ENCODE measurements around the gene KRT83. TPM values are rescaled to one million over a fixed set of nuclear protein-coding genes. Genes with fewer than 3 reads are reported as not detected.

Gene KRT83
- polyA plus RNA-seq, 1 donor (not counting 4 experiments of a cell fraction or from before 2014, with no cell fraction given), result not detected

DNA sequence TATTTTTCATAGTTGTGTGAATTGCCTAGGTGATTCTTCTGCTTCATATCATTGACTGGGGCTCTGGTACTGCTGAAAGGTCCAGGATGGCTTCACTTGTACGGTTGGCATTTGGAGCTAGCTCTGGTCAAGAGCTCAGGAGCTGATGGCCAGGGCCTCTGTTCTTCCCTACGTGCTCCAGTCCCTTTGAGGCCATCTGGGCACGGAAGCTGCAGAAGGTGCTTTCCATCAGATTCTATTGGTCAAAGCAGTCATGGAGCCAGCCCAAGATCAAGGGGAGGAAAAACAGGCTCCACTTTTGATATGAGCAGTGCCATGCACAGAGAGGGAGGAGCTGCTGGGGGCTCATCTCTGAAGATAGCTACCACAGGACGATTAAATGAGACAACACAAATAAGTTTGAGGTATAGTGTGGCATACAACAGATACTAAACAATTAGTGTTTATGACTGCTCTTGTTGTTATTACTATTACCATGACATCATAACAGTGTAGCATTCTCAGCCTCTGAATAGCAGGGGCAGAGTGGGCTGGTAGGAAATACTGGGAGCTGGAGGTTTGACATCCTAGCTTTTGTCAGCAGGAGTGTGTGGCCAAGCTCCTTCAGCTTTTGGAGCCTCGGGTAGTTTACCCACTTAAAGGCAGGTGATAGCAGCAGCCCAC is 10.4 kb downstream of the KRT83 start:
- FAIRE-seq (no peak), DNase-seq (ENCODE audit: low read depth, low spot score) (no peak)
- Histone ChIP-seq H3K27me3 (ENCODE audit: control insufficient read depth, extremely low read depth, insufficient read depth, low read length) (peaks cover 30% of the 10 kb centered on the region), H3K79me2 (ENCODE audit: control insufficient read depth, insufficient read depth, low read length) (no peaks in the 10 kb centered on the region), H4K20me1 (ENCODE audit: control insufficient read depth, extremely low read depth, insufficient read depth, low read length) (no peaks in the 10 kb centered on the region), H2AFZ (ENCODE audit: control insufficient read depth, low read length) (no peak overlapping the region), H3K9me3 (ENCODE audit: control insufficient read depth, low read depth, low read length) (no peaks in the 10 kb centered on the region), H3K9me1 (ENCODE audit: control insufficient read depth, extremely low read depth, insufficient read depth, low read length) (no peaks in the 10 kb centered on the region), H3K36me3 (ENCODE audit: control insufficient read depth in 2 of 2, extremely low read depth in 1 of 2, insufficient read depth in 2 of 2, low read length in 2 of 2) (no peaks in the 10 kb centered on the region), H3K27ac (ENCODE audit: control insufficient read depth, insufficient read depth, low read length) (no peak overlapping the region), H3K9ac (ENCODE audit: control insufficient read depth, extremely low read depth, insufficient read depth, low read length) (no peak overlapping the region), H3K4me2 (ENCODE audit: control insufficient read depth, extremely low read depth, insufficient read depth, low read depth, low read length) (no peak overlapping the region), H3K4me1 (ENCODE audit: control insufficient read depth, extremely low read depth, insufficient read depth, low read length) (peaks cover 12% of the 10 kb centered on the region), H3K4me3 (ENCODE audit: control insufficient read depth in 2 of 3, extremely low read depth in 1 of 3, insufficient read depth in 2 of 3, low read depth in 1 of 3, low read length in 3 of 3) (no peak overlapping the region)
- dilution Hi-C loops (cut with MboI; ENCODE audit: extremely low pct_ligation_motif_present, low sequenced_read_pairs), result no loop called here
- TF ChIP-seq, protein P1, sequence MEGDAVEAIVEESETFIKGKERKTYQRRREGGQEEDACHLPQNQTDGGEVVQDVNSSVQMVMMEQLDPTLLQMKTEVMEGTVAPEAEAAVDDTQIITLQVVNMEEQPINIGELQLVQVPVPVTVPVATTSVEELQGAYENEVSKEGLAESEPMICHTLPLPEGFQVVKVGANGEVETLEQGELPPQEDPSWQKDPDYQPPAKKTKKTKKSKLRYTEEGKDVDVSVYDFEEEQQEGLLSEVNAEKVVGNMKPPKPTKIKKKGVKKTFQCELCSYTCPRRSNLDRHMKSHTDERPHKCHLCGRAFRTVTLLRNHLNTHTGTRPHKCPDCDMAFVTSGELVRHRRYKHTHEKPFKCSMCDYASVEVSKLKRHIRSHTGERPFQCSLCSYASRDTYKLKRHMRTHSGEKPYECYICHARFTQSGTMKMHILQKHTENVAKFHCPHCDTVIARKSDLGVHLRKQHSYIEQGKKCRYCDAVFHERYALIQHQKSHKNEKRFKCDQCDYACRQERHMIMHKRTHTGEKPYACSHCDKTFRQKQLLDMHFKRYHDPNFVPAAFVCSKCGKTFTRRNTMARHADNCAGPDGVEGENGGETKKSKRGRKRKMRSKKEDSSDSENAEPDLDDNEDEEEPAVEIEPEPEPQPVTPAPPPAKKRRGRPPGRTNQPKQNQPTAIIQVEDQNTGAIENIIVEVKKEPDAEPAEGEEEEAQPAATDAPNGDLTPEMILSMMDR (optimal IDR thresholded peaks at IDR 0.05 in 1 of 3, IDR thresholded peaks at IDR 0.05 in 1 of 3, conservative IDR thresholded peaks at IDR 0.05 in 1 of 3; ENCODE audit: extremely low read depth in 1 of 3, insufficient read depth in 2 of 3, low read length in 3 of 3), result no peak
- TF ChIP-seq EZH2 (IDR thresholded peaks at IDR 0.05; ENCODE audit: low read length), result no peak

DNA sequence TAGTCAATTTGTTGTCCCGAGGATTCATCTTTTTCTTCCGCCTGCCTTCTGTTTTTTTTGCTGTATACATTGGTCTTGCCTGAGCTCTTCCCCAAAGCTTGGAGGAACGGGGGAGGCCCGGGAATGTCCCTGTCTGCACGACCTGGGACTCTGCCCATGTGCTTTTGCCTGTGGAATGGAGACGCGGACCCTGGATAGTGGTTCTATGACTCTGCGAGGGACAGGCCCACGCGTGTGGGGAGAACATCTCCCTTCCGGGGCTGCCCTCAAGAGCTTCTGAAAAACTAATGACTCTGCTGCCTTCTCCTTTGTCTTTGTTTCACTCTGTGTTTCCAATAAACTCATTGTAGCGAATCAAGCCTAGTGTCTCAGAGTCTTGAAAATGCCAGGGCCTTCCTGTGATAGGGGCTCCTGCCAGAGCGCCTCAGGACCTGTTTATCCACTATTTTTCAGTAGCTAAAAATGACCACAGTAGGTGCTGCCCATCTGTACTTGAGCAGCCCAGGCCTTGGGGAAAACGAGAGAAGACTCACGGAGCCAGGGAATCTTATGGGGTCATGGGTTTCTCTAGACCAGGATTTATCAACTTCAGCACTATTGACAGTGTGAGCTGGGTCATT is 12.3 kb downstream of the KRT83 start:
- H3K79me2 ChIP-seq (ENCODE audit: control insufficient read depth, insufficient read depth, low read length), result no peaks in the 10 kb centered on the region
- H2AFZ ChIP-seq (ENCODE audit: control insufficient read depth, low read length), result peak overlapping the region; percentile 86
- no peaks in the 10 kb centered on the region for H3K36me3 ChIP-seq (ENCODE audit: control insufficient read depth in 2 of 2, extremely low read depth in 1 of 2, insufficient read depth in 2 of 2, low read length in 2 of 2)
- no peak for TF ChIP-seq EZH2 (IDR thresholded peaks at IDR 0.05; ENCODE audit: low read length)
- TF ChIP-seq, protein P1 (optimal IDR thresholded peaks at IDR 0.05 in 1 of 3, IDR thresholded peaks at IDR 0.05 in 1 of 3, conservative IDR thresholded peaks at IDR 0.05 in 1 of 3; ENCODE audit: extremely low read depth in 1 of 3, insufficient read depth in 2 of 3, low read length in 3 of 3), result no peak
- no peak overlapping the region for H3K27ac ChIP-seq (ENCODE audit: control insufficient read depth, insufficient read depth, low read length)
- H3K9me3 ChIP-seq (ENCODE audit: control insufficient read depth, low read depth, low read length), result no peaks in the 10 kb centered on the region
- peak overlapping the region; percentile 83 for H3K4me2 ChIP-seq (ENCODE audit: control insufficient read depth, extremely low read depth, insufficient read depth, low read depth, low read length)
- DNase-seq (ENCODE audit: low read depth, low spot score) (no peak), FAIRE-seq (no peak)
- H3K27me3 ChIP-seq (ENCODE audit: control insufficient read depth, extremely low read depth, insufficient read depth, low read length), result peaks cover 21% of the 10 kb centered on the region
- H4K20me1 ChIP-seq (ENCODE audit: control insufficient read depth, extremely low read depth, insufficient read depth, low read length), result no peaks in the 10 kb centered on the region
- peak overlapping the region; percentile 64 for H3K9ac ChIP-seq (ENCODE audit: control insufficient read depth, extremely low read depth, insufficient read depth, low read length)
- peak overlapping the region in 2 of 3 experiments; percentile 65 to 69 for H3K4me3 ChIP-seq (ENCODE audit: control insufficient read depth in 2 of 3, extremely low read depth in 1 of 3, insufficient read depth in 2 of 3, low read depth in 1 of 3, low read length in 3 of 3)
- H3K4me1 ChIP-seq (ENCODE audit: control insufficient read depth, extremely low read depth, insufficient read depth, low read length), result peaks cover 12% of the 10 kb centered on the region
- dilution Hi-C loops (cut with MboI; ENCODE audit: extremely low pct_ligation_motif_present, low sequenced_read_pairs), result no loop called here
- no peaks in the 10 kb centered on the region for H3K9me1 ChIP-seq (ENCODE audit: control insufficient read depth, extremely low read depth, insufficient read depth, low read length)
